Endodermal cell (in vitro differentiated cells): ENCODE results near the gene TUBB4A. TPM values are rescaled to one million over a fixed set of nuclear protein-coding genes. Genes with fewer than 3 reads are reported as not detected.

Experiments used
- DNase-seq: peaks from one replicate; pipeline ENCODE4 v3.0.0-alpha.2; 2017
- H3K27ac ChIP-seq: 2 replicates; pipeline ENCODE4 v1.5.1; 2013; ENCODE audit warnings: mild to moderate bottlenecking, low read depth, low read length, moderate library complexity
- H3K27me3 ChIP-seq: 2 replicates; pipeline ENCODE4 v1.6.1; 2013; ENCODE audit warnings: mild to moderate bottlenecking, low read length, moderate library complexity; ENCODE audit not compliant: insufficient read depth, control insufficient read depth, poor library complexity, severe bottlenecking
- H3K36me3 ChIP-seq: 2 replicates; pipeline ENCODE4 v1.7.0; 2013; ENCODE audit warnings: mild to moderate bottlenecking, low read length, moderate library complexity; ENCODE audit not compliant: control insufficient read depth, insufficient read depth
- H3K4me1 ChIP-seq: one replicate; pipeline ENCODE4 v1.7.0; 2013; ENCODE audit warnings: low read length; ENCODE audit not compliant: control insufficient read depth, insufficient read depth
- H3K4me3 ChIP-seq: 2 replicates; pipeline ENCODE4 v1.5.1; 2013; ENCODE audit warnings: mild to moderate bottlenecking, low read length, moderate library complexity
- H3K9ac ChIP-seq: 2 replicates; pipeline ENCODE4 v1.6.1; 2013; ENCODE audit warnings: mild to moderate bottlenecking, low read length, moderate library complexity; ENCODE audit not compliant: poor library complexity, severe bottlenecking; ENCODE audit errors: extremely low read depth
- H3K9me3 ChIP-seq: 2 replicates; pipeline ENCODE4 v1.6.1; 2013; ENCODE audit warnings: mild to moderate bottlenecking, low read length, moderate library complexity; ENCODE audit not compliant: control insufficient read depth
- H3K27ac Mint-ChIP-seq: 2 replicates; pipeline ENCODE4 v1.8.0; 2020; ENCODE audit warnings: mixed read lengths
- H3K27me3 Mint-ChIP-seq: 2 replicates; pipeline ENCODE4 v1.8.0; 2021; ENCODE audit warnings: mild to moderate bottlenecking, mixed read lengths; ENCODE audit not compliant: insufficient read depth
- H3K36me3 Mint-ChIP-seq: 2 replicates; pipeline ENCODE4 v1.8.0; 2020; ENCODE audit warnings: low read depth, mixed read lengths
- H3K4me1 Mint-ChIP-seq: 2 replicates; pipeline ENCODE4 v1.8.0; 2020; ENCODE audit warnings: mixed read lengths
- H3K4me3 Mint-ChIP-seq: 2 replicates; pipeline ENCODE4 v1.8.0; 2020; ENCODE audit warnings: mild to moderate bottlenecking, moderate library complexity, mixed read lengths
- H3K9me3 Mint-ChIP-seq: 2 replicates; pipeline ENCODE4 v1.8.0; 2020; ENCODE audit warnings: mild to moderate bottlenecking, mixed read lengths
- WGBS, 2 experiments: methylation state at CpG; one replicate each; pipeline versions ENCODE4 v1.1.5 to v1.1.7; 2013; ENCODE audit warnings: missing lambda C conversion rate in 2 of 2, mixed read lengths in 1 of 2; ENCODE audit not compliant: insufficient coverage in 1 of 2, insufficient read length in 1 of 2; 5-methylcytosine and 5-hydroxymethylcytosine counted together
- total RNA-seq, 2 donors: library from RNA; stranded (reverse); fragmentation: NEBNext Ultra II Directional in 1 of 2; extraction: Animal tissue kit (Norgen Biotek cat#: 25700) in 1 of 2; gene quantifications; 2 replicates in 1 of 2; 3 replicates in 1 of 2; pipeline ENCODE4 v1.2.1, GENCODE V29; 2021
- TF ChIP-seq, protein P1 (sequence below): fragments of 200-600 bp; sonication (generic); conservative IDR thresholded peaks from 2 replicates; pipeline ENCODE4 v1.5.0; 2021; ENCODE audit warnings: antibody characterized with exemption, mild to moderate bottlenecking

TUBB4A gene
- total RNA-seq, 2 donors from 2014 or later = 5.2 to 7.5 TPM

DNA sequence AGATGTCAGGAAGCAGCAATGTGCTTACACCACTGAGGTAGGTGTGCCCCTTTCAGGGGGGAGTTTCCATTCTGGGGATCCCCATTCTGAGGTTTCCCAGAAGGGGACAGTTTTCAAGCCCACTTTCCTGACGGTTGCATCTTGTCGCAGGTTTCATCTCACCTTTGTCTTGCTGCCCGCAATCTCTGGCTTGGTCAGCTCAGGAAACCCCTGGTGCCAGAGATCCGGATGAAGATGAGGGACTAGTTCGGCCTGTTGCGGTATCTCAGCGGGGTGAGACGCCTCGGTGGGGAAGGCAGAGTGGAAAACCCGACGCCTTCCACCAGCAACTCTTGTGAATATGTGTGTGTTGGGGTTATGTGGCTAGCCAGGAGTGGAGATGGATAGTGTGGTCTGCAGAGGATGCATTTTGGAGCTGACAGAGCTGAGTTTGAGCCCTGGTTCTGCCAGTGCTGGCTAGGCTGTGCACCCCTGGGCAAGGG, 41.8 kb upstream of the TUBB4A start:
- Mint-ChIP-seq H3K27me3 (peaks cover 14% of the 10 kb centered on the region), H3K4me1 (no peaks in the 10 kb centered on the region), H3K9me3 (peaks cover 25% of the 10 kb centered on the region), H3K36me3 (no peaks in the 10 kb centered on the region), H3K27ac (no peak overlapping the region), H3K4me3 (no peak overlapping the region)
- Histone ChIP-seq H3K27me3 (no peaks in the 10 kb centered on the region), H3K27ac (no peak overlapping the region), H3K9me3 (peaks cover 22% of the 10 kb centered on the region), H3K36me3 (no peaks in the 10 kb centered on the region), H3K9ac (no peak overlapping the region), H3K4me1 (no peaks in the 10 kb centered on the region), H3K4me3 (no peak overlapping the region)
- no peak for DNase-seq
- TF ChIP-seq, protein P1, sequence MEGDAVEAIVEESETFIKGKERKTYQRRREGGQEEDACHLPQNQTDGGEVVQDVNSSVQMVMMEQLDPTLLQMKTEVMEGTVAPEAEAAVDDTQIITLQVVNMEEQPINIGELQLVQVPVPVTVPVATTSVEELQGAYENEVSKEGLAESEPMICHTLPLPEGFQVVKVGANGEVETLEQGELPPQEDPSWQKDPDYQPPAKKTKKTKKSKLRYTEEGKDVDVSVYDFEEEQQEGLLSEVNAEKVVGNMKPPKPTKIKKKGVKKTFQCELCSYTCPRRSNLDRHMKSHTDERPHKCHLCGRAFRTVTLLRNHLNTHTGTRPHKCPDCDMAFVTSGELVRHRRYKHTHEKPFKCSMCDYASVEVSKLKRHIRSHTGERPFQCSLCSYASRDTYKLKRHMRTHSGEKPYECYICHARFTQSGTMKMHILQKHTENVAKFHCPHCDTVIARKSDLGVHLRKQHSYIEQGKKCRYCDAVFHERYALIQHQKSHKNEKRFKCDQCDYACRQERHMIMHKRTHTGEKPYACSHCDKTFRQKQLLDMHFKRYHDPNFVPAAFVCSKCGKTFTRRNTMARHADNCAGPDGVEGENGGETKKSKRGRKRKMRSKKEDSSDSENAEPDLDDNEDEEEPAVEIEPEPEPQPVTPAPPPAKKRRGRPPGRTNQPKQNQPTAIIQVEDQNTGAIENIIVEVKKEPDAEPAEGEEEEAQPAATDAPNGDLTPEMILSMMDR = no peak
- WGBS, 2 experiments = 72 to 85% methylated on average over 7 to 11 of the region's 11 CpGs

DNA sequence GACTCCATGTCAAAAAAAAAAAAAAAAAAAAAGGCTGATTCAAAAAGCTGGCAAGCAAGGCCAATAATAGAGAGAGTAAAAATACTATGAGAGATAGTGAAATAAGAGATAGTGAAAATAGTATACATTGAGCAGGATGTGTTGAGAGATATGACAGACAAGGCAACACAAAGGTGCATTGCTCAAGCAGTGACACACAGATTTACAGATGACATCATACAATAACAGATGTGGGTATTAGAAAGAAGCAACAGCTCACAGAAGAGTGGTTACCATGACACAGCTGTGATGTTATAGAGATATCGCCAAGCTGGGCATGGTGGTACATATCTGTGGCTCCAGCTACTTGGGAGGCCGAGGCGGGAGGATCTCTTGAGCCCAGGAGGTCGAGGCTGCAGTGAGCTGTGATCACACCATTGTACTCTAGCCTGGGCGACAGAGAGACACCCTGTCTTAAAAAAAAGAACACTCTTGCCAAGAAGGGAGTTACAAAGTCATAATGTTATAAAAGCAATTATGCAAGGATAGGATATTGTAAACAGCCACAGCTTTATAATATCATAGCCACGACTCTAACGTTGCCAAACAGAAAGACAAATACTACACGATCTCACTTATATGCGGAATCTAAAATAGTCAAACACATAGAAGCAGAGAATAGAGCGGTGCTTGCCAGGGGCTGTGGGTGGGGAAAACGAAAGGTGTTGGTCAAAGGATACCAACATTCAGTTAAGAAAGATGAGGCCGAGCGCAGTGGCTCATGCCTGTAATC, 39.0 kb upstream of the TUBB4A start:
- WGBS, 2 experiments = 66 to 73% methylated on average over 9 to 13 of the region's 13 CpGs
- no peak overlapping the region for H3K27ac Mint-ChIP-seq
- no peaks in the 10 kb centered on the region for H3K4me1 Mint-ChIP-seq
- H3K4me1 ChIP-seq = no peaks in the 10 kb centered on the region
- peaks cover 26% of the 10 kb centered on the region for H3K9me3 Mint-ChIP-seq
- H3K36me3 ChIP-seq = no peaks in the 10 kb centered on the region
- no peaks in the 10 kb centered on the region for H3K36me3 Mint-ChIP-seq
- no peak overlapping the region for H3K4me3 Mint-ChIP-seq
- no peak overlapping the region for H3K27ac ChIP-seq
- DNase-seq = no peak
- no peak overlapping the region for H3K9ac ChIP-seq
- no peaks in the 10 kb centered on the region for H3K27me3 ChIP-seq
- TF ChIP-seq, protein P1 = no peak
- peaks cover 21% of the 10 kb centered on the region for H3K27me3 Mint-ChIP-seq
- no peak overlapping the region for H3K4me3 ChIP-seq
- H3K9me3 ChIP-seq = peaks cover 27% of the 10 kb centered on the region

- H3K27me3 ChIP-seq = no peaks in the 10 kb centered on the region
- 75% methylated on average over 5 to 6 of the region's 6 CpGs for WGBS, 2 experiments
- H3K9ac ChIP-seq = no peak overlapping the region
- no peaks in the 10 kb centered on the region for H3K36me3 ChIP-seq
- no peak overlapping the region for H3K27ac ChIP-seq
- H3K4me3 ChIP-seq = no peak overlapping the region
- Mint-ChIP-seq H3K27me3 (peaks cover 34% of the 10 kb centered on the region), H3K36me3 (no peaks in the 10 kb centered on the region), H3K27ac (no peak overlapping the region), H3K4me1 (peaks cover under 1% of the 10 kb centered on the region), H3K9me3 (peaks cover 31% of the 10 kb centered on the region), H3K4me3 (no peak overlapping the region)
- peaks cover 27% of the 10 kb centered on the region for H3K9me3 ChIP-seq
- TF ChIP-seq, protein P1 = no peak
- H3K4me1 ChIP-seq = no peaks in the 10 kb centered on the region
- no peak for DNase-seq
Observed at GRCh38 chr19:6539514-6539913, 37.4 kb upstream of the TUBB4A start.
